ENCODE measurements around the gene ANKH.

GRCh38 chr5:14787801-14788579, 83.6 kb downstream of the ANKH start:
- TF ChIP-seq EZH2 (IDR thresholded peaks at IDR 0.05) (no peak), FOXP2 (optimal IDR thresholded peaks at IDR 0.05; ENCODE audit: control extremely low read depth, extremely low read length, insufficient read depth) (no peak)

Data from SK-N-MC (cell line).